ENCODE measurements around the gene KRT74. TPM values are rescaled to one million over a fixed set of nuclear protein-coding genes. Genes with fewer than 3 reads are reported as not detected.

The KRT74 gene
- total and polyA plus RNA-seq, 4 donors, result not detected

- no peaks in the 10 kb centered on the region for H3K4me1 ChIP-seq (ENCODE audit: control insufficient read depth in 4 of 4, insufficient read depth in 4 of 4, low read length in 3 of 4)
- 64% methylated on average over 5 of the region's 5 CpGs for whole genome bisulfite sequencing
- DNase-seq (ENCODE audit: low spot score), result no peak
Measured at GRCh38 chr12:52534482-52534881, 39.2 kb downstream of the KRT74 start.

GRCh38 chr12:52533686-52534470 is 39.8 kb downstream of the KRT74 start:
- no peak overlapping the region for H3K4me3 ChIP-seq (ENCODE audit: low read depth in 1 of 3, low read length in 3 of 3)
- H3K9ac ChIP-seq (ENCODE audit: low read depth in 1 of 2, low read length in 2 of 2), result no peak overlapping the region
- H3K9me3 ChIP-seq (ENCODE audit: control insufficient read depth in 4 of 4, low read length in 3 of 4), result no peaks in the 10 kb centered on the region
- no peak for DNase-seq (ENCODE audit: low spot score)
- TF ChIP-seq EGR1 (IDR thresholded peaks at IDR 0.05; ENCODE audit: low read depth in 2 of 2) (no peak), REST (IDR thresholded peaks at IDR 0.05) (no peak), YY1 (IDR thresholded peaks at IDR 0.05) (no peak), FOXA1 (IDR thresholded peaks at IDR 0.05) (no peak), MAX (IDR thresholded peaks at IDR 0.05) (no peak), GABPA (IDR thresholded peaks at IDR 0.05 in 1 of 2, conservative IDR thresholded peaks at IDR 0.05 in 1 of 2) (no peak), SP1 (IDR thresholded peaks at IDR 0.05) (no peak), RXRA (IDR thresholded peaks at IDR 0.05) (no peak), TAF1 (conservative IDR thresholded peaks at IDR 0.05) (no peak), FOXA2 (IDR thresholded peaks at IDR 0.05) (no peak), ATF3 (IDR thresholded peaks at IDR 0.05) (no peak)
- WGBS, result 80% methylated on average over 10 of the region's 10 CpGs
- H3K36me3 ChIP-seq (ENCODE audit: control insufficient read depth in 4 of 4, insufficient read depth in 3 of 4, low read depth in 1 of 4, low read length in 3 of 4), result no peaks in the 10 kb centered on the region
- no peaks in the 10 kb centered on the region for H3K4me1 ChIP-seq (ENCODE audit: control insufficient read depth in 4 of 4, insufficient read depth in 4 of 4, low read length in 3 of 4)
- H3K27me3 ChIP-seq (ENCODE audit: control insufficient read depth in 4 of 4, insufficient read depth in 4 of 4, low read length in 3 of 4), result no peaks in the 10 kb centered on the region
- no peak overlapping the region for H3K27ac ChIP-seq (ENCODE audit: low read depth in 1 of 2, low read length in 2 of 2)

More at GRCh38 chr12:52534482-52534881, 39.2 kb downstream of the KRT74 start:
- Histone ChIP-seq H3K9ac (ENCODE audit: low read depth in 1 of 2, low read length in 2 of 2) (no peak overlapping the region), H3K4me3 (ENCODE audit: low read depth in 1 of 3, low read length in 3 of 3) (no peak overlapping the region), H3K36me3 (ENCODE audit: control insufficient read depth in 4 of 4, insufficient read depth in 3 of 4, low read depth in 1 of 4, low read length in 3 of 4) (no peaks in the 10 kb centered on the region), H3K9me3 (ENCODE audit: control insufficient read depth in 4 of 4, low read length in 3 of 4) (no peaks in the 10 kb centered on the region), H3K27ac (ENCODE audit: low read depth in 1 of 2, low read length in 2 of 2) (no peak overlapping the region), H3K27me3 (ENCODE audit: control insufficient read depth in 4 of 4, insufficient read depth in 4 of 4, low read length in 3 of 4) (no peaks in the 10 kb centered on the region)
- no peak for TF ChIP-seq YY1 (IDR thresholded peaks at IDR 0.05)
- TF ChIP-seq REST (IDR thresholded peaks at IDR 0.05), result no peak
- TF ChIP-seq RAD21 (IDR thresholded peaks at IDR 0.05), result no peak
- no peak for TF ChIP-seq FOXA2 (IDR thresholded peaks at IDR 0.05)
- no peak for TF ChIP-seq HNF4A (conservative IDR thresholded peaks at IDR 0.05)
- TF ChIP-seq ZBTB33 (IDR thresholded peaks at IDR 0.05), result no peak

Data from liver (tissue), 9 donors.